PC-9 (cell line): ENCODE measurements around the gene MOB3C. TPM values are rescaled to one million over a fixed set of nuclear protein-coding genes. Genes with fewer than 3 reads are reported as not detected.
A peak's percentile ranks its signal among the peaks of the same experiment; 100 is the strongest.

Experiments used
- BruUV-seq: library from RNA; stranded (reverse); fragments of 400-500 nt; replicated peaks from 2 replicates; lab custom pipeline; 2021; lab: Mats Ljungman, UMichigan
- CTCF ChIA-PET: fragments of 300-600 bp; sonication (Branson Sonifier 250); formaldehyde crosslinking; loops from one replicate; lab custom pipeline; 2022; ENCODE audit warnings: antibody characterized with exemption; lab: Charles Lee
- POLR2A ChIA-PET: fragments of 300-600 bp; sonication (Branson Sonifier 250); formaldehyde crosslinking; loops from one replicate; lab custom pipeline; 2022; ENCODE audit warnings: antibody characterized with exemption; ENCODE audit not compliant: unreplicated experiment; lab: Charles Lee
- DNase-seq, 2 experiments: peaks; one replicate each; pipeline versions ENCODE4 v3.0.0 to v3.0.0-alpha.2; 2015 to 2022; ENCODE audit warnings: mixed read lengths in 1 of 2
- H2AFZ ChIP-seq: fragments of 200-600 bp; sonication (generic); 2 replicates; pipeline ENCODE4 v1.8.1; 2017; ENCODE audit warnings: antibody characterized with exemption
- H3F3A ChIP-seq: fragments of 200-600 bp; sonication (generic); 2 replicates; pipeline ENCODE4 v1.8.1; 2017; ENCODE audit warnings: antibody characterized with exemption, mild to moderate bottlenecking, low read depth; ENCODE audit not compliant: insufficient read depth
- H3K27ac ChIP-seq: fragments of 200-600 bp; sonication (generic); 2 replicates; pipeline ENCODE4 v1.6.1; 2016; ENCODE audit warnings: mixed run types
- H3K27me3 ChIP-seq: fragments of 200-600 bp; sonication (generic); 2 replicates; pipeline ENCODE4 v1.6.1; 2016; ENCODE audit warnings: low read depth, mixed run types; ENCODE audit not compliant: insufficient read depth
- H3K36me3 ChIP-seq: fragments of 200-600 bp; sonication (generic); 2 replicates; pipeline ENCODE4 v1.6.1; 2016; ENCODE audit warnings: low read depth, mixed run types
- H3K4me1 ChIP-seq: fragments of 200-600 bp; sonication (generic); replicated peaks from 2 replicates; pipeline ENCODE4 v1.6.1; 2016; ENCODE audit warnings: mixed run types; ENCODE audit not compliant: insufficient read depth
- H3K4me2 ChIP-seq: fragments of 200-600 bp; sonication (generic); 2 replicates; pipeline ENCODE4 v1.6.1; 2017; ENCODE audit warnings: mixed run types
- H3K4me3 ChIP-seq: fragments of 200-600 bp; sonication (generic); 2 replicates; pipeline ENCODE4 v1.6.1; 2016; ENCODE audit warnings: mixed run types
- H3K79me2 ChIP-seq: fragments of 200-600 bp; sonication (generic); 2 replicates; pipeline ENCODE4 v1.6.1; 2017; ENCODE audit warnings: low read depth, mixed run types
- H3K9me2 ChIP-seq: fragments of 200-600 bp; sonication (generic); 2 replicates; pipeline ENCODE4 v1.8.1; 2017; ENCODE audit warnings: mild to moderate bottlenecking; ENCODE audit not compliant: insufficient read depth
- H3K9me3 ChIP-seq: fragments of 200-600 bp; sonication (generic); 2 replicates; pipeline ENCODE4 v1.8.1; 2016; ENCODE audit warnings: low read depth; ENCODE audit not compliant: insufficient read depth
- H4K20me1 ChIP-seq: fragments of 200-600 bp; sonication (generic); 2 replicates; pipeline ENCODE4 v1.8.1; 2017; ENCODE audit not compliant: insufficient read depth
- CTCF ChIP-seq: fragments of 200-600 bp; sonication (generic); conservative IDR thresholded peaks from 2 replicates; pipeline ENCODE4 v1.6.1; 2017; ENCODE audit warnings: mixed run types, antibody characterized with exemption, mild to moderate bottlenecking, moderate library complexity
- EZH2 ChIP-seq: fragments of 200-600 bp; sonication (generic); IDR thresholded peaks from 2 replicates; pipeline ENCODE4 v1.8.0; 2017; ENCODE audit warnings: antibody characterized with exemption, low read depth
- intact Hi-C: fragments of 100-400 bp; cut with micrococcal nuclease; formaldehyde crosslinking; loops from one replicate; pipeline ENCODE4 v1.10.0; 2022; ENCODE audit not compliant: unreplicated experiment
- total RNA-seq: library from RNA; stranded (reverse); gene quantifications from 2 replicates; pipeline ENCODE4 v1.2.3, GENCODE V29; 2021

MOB3C gene
- total RNA-seq, 1 experiment from 2014 or later = 35.2 TPM

- H4K20me1 ChIP-seq = no peaks in the 10 kb centered on the region
- TF ChIP-seq EZH2 (no peak), CTCF (no peak)
- H3K9me3 ChIP-seq = no peaks in the 10 kb centered on the region
- H3K36me3 ChIP-seq = peaks cover 29% of the 10 kb centered on the region
- no peak overlapping the region for H2AFZ ChIP-seq
- POLR2A ChIA-PET = interaction anchor here (0.6 to 0.8 kb wide), 3 partner anchors 10 to 37 kb away, joined by 4 to 8 read pairs (median 7); no protein-coding TSS in a partner anchor
- H3F3A ChIP-seq = peaks cover 20% of the 10 kb centered on the region; the same call in 1 of the 2 replicates
- no peaks in the 10 kb centered on the region for H3K27me3 ChIP-seq
- intact Hi-C loops = no loop called here
- peaks cover 41% of the 10 kb centered on the region for H3K4me1 ChIP-seq
- H3K9me2 ChIP-seq = no peaks in the 10 kb centered on the region
- H3K79me2 ChIP-seq = peaks cover 48% of the 10 kb centered on the region
- H3K4me3 ChIP-seq = no peak overlapping the region
- peak overlapping the region; percentile 35; the same call in 1 of the 2 replicates for H3K27ac ChIP-seq
- no TSS peak for BruUV-seq
- CTCF ChIA-PET = interaction anchor here (0.6 to 1.3 kb wide), 5 partner anchors 10 to 151 kb away, joined by 3 to 16 read pairs (median 6); partner anchors contain the start of genes ATPAF1 and MOB3C
- no peak for DNase-seq
- no peak overlapping the region for H3K4me2 ChIP-seq
These were observed 10.2 kb downstream of the MOB3C start for GRCh38 chr1:46606255-46606965.

- peaks cover 30% of the 10 kb centered on the region for H3K4me1 ChIP-seq
- CTCF ChIA-PET = interaction anchor here (0.7 kb wide), 1 partner anchor 83 kb away, joined by 5 read pairs; no protein-coding TSS in a partner anchor
- peak overlapping the region; percentile 87 for H3K4me2 ChIP-seq
These were observed 11.4 kb downstream of the MOB3C start for GRCh38 chr1:46605232-46605631.

More at GRCh38 chr1:46605232-46605631, 11.4 kb downstream of the MOB3C start:
- no peaks in the 10 kb centered on the region for H3K9me3 ChIP-seq
- H3K36me3 ChIP-seq = peaks cover 25% of the 10 kb centered on the region
- no peaks in the 10 kb centered on the region for H4K20me1 ChIP-seq
- no peaks in the 10 kb centered on the region for H3K9me2 ChIP-seq
- BruUV-seq = no TSS peak
- H3K27ac ChIP-seq = no peak overlapping the region
- POLR2A ChIA-PET = no interaction called here
- H2AFZ ChIP-seq = no peak overlapping the region
- H3K27me3 ChIP-seq = no peaks in the 10 kb centered on the region
- peaks cover 43% of the 10 kb centered on the region for H3K79me2 ChIP-seq
- intact Hi-C loops = loop anchor here (2.0 kb wide), 2 partner anchors 38 to 114 kb away; partner anchors contain the start of gene EFCAB14
- no peak for DNase-seq
- TF ChIP-seq EZH2 (no peak), CTCF (no peak)
- H3K4me3 ChIP-seq = no peak overlapping the region
- peaks cover 9% of the 10 kb centered on the region; the same call in 1 of the 2 replicates for H3F3A ChIP-seq
